NT2/D1 (cell line): ENCODE measurements around the gene EFNA3.

Experiments
- SUZ12 ChIP-seq: IDR thresholded peaks from 2 replicates; pipeline ENCODE4 v1.6.1; 2011; ENCODE audit not compliant: insufficient read length, insufficient read depth; ENCODE audit errors: extremely low read depth
- YY1 ChIP-seq: IDR thresholded peaks from 2 replicates; pipeline ENCODE4 v1.6.1; 2011; ENCODE audit not compliant: insufficient read length, insufficient read depth

GRCh38 chr1:155076371-155076770, 2.3 kb upstream of the EFNA3 start:
- TF ChIP-seq SUZ12: no peak
- no peak for TF ChIP-seq YY1
